HG03280 (cell line): ENCODE data around the gene PCDH9.
"Not testable (repeated sequence)": the region's sequence is repeated elsewhere in the genome, so short reads cannot be mapped to it uniquely, and the experiment has no call there.

Experiments
- ATAC-seq: cut with Tn5 transposase; IDR thresholded peaks from one replicate; pipeline ENCODE4 v1.9.1; 2021; ENCODE audit warnings: mild to moderate bottlenecking, moderate library complexity; ENCODE audit not compliant: unreplicated experiment

The PCDH9 gene

DNA sequence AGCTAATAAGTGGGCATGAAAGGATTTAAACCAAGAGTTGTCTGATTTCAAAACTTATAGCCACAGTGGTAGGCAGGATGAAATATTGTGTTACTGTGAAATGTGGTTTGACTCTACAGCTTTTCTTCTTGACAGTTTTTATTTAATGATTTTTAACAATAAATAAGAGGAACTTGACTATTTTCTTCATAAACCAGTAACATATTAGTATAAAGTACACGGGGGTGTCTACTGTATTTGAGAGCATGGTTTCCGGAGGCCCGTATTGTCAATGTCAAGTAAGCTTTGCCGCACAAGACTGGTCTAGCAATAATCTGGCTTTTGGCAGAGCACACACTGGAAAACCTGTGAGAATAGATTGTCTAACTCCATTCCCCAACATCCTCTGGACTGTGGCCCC lies 894.5 kb downstream of the PCDH9 start:
- no peak for ATAC-seq

DNA sequence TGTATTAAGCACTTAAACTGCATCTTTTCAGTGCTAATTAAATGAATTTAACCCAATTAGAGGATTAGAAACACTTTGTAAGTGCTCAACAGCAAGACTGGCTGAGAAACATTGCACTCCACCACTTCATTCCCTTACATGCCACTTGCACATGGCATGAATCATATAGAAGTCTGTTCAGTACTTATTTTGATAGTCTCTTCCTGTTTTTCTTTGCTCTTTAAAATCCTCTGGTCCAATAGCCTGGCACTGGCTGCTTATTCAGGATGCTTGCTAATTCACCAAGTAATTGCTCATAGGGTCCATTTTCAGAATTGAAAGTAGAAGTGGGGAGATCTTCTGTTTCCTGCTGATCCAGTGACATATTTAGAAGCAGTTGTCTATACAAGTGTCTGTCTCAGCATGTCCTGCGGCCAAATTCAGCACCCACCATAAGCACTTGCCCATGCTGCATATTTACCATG lies 900.1 kb downstream of the PCDH9 start:
- no peak for ATAC-seq

DNA sequence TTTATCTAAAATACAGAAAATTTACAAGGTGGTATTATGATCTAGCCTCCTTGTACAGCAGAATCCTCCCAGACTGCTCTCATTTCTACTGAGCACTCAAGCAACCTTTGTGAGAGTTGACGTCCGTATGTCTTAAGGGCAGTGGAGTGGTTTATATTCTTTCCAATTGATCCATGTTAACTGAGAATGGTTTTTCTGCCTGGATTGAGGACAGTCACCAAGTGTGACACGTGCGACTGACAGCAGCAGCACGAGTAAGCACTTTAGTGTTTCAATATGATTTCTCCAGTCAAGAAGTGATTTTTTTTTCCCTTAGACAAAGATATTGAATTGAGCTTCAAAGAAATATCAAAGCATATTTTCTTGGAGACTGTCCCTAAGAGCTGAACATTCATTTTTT lies 901.7 kb downstream of the PCDH9 start:
- ATAC-seq = no peak

DNA sequence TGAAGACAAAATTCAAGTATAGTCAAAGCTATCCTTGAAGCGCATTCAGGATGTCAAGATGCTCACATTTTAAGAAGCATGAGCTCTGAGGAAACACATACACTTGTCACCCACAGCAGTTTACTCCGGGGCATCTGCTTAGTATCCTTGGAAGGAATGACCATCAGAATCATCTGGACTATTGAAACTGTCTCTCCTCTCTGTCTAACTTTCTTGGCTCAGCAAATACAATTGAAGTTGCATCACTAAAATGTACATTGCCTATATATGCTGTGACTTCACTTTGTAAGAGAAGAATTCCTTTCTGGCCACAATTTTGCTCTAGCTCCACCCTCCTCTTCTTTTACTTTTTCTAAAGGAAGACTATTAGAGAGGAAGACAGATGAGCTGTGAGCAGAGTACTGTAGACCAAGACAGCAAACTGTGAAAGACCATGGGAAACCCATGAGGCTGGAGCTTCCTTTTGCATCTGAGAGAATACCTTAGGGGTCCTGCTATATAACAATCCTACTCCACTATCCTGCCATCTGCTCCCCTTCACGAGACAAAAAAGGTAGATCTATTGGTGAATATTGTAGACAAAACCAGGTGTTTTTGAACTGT lies 906.3 kb downstream of the PCDH9 start:
- ATAC-seq = no peak

DNA sequence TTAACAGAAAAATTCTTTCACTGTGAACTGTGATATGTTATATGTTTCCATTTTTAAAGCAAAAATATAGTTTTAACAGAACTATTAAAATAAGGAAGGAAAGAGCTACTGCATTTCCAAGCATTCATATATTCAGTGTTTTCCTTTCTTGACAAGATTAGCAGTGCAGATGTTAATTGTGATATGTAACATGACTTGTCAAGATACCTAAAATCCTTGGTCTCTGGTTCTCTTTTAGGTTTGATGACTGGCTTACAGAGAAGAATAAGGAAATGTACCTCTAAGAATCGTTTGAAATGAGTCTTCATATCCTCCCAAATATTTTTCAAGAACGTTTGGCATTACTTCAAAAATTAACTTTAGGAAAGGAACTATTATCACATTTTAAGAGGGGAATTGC lies 907.2 kb downstream of the PCDH9 start:
- ATAC-seq = no peak

DNA sequence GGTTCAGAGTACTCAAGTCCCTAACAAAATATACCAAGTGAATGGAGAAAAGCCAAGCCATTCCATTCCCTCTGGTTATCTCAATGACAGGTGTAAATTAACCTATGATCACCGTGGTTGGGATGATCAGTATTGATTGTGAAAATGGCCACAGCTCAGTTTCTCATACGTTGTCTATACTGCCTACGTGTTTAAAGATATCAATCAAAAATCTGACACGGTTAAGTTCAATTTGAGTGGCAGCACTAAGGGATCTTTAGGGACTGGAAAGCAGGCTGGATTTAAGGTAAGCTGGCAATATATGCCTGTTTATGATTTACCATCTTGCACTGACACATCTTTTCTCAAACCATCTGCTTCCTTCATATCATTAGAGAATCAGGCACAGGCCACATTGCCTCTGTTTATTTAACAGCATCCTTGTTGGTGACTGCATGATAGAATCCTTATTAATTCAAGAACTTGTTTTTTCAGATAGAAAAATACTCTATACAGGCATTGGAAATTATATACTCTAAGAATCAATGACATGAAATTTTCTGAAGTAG lies 907.9 kb downstream of the PCDH9 start:
- no peak for ATAC-seq

DNA sequence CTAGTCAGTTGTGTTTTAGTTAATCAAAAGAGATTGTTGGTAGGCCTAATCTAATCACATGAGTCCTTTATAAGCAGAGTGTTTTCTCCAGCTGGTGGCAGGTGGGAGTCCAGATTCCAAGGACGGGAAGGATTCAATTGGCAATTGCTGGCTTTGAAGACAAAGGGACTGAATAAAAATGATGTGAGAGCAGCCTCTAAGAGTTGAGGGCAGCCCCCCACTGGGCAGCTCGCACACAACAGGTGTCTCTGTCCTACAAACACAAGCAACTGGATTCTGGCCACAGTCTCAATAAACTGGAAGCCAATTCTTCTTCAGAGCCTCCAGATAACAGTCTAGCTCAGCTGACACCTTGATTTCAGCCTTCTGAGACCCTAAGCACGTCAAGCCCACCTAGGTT lies 915.2 kb downstream of the PCDH9 start:
- ATAC-seq = no peak

DNA sequence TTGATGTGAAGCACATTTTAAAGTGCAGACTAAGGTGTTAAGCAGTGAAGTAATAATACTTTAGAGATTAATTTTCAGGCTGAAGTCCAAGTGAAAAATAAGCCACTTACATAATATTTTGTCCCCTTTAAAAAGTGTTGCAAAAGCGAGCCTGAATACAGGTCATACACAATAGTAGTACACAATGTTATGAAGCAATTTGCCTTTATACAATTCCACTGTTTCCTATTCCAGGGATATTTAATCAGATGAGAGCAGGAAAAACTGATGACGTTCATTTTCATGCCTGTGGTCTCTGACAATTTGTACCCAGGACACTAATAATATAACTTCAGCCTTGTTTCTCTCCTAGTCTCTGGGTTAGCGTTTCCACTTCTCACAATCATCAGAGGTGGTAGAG lies 916.7 kb downstream of the PCDH9 start:
- no peak for ATAC-seq

DNA sequence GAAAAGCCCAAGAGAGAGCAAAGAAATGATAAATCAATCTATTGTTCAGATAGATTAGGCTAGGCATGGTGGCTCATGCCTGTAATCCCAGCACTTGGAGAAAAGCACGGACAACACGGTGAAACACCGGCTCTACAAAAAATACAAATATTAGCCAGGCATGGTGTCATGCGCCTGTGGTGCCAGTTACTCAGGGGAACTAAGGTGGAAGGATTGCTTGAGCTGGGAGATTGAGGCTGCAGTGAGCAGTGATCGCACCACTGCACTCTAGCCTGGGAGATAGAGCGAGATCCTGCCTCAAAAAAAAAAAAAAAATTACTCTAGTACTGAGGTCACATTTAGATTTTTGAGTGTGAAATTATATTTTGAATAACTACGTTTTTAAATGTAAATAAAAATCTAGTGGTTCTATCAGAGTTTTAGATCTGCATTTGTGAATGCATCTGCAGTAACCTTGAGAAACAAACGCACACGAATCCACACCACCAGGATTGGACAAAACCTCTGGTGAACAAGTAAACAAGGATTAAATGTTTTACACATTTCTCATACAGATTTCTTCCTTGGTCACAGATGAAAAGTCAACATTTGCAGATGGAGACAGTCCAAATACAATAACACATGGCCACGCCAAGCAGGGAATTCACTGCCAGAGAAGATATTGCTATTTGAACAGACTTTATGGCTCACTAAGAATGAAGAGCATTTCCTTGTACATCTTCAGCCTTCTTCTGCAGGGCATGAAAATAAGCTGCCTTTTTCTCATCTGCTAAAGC lies 917.6 kb downstream of the PCDH9 start:
- ATAC-seq = no peak

DNA sequence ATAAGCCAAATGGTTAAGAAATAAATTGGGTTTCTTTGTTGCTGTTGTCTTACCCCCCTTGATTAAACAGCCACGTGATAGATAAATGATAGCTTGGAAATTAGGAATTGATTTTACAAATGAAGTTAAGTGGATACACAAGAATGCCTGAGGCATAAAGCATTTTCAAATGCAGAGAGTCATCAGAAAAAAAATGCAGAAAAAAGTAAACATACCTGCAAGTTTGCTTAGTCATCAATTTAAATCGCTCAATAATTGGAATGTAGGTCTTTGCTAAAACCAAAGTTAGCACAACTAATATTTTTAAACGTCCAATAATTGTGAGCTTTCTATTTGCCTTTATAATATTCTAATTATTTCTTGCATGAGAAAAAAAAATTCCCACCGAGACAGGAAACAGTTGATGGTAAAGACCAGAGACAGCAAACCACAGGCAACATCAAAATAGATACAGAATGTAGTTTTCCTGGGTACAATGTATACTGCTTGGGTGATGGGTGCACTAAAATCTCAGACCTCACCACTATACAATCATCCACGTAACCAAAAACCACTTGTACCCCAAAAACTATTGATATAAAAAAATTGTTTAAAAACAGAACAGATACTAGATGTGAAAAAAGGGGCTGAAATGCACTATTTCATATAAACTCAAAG lies 924.0 kb downstream of the PCDH9 start:
- ATAC-seq = no peak

DNA sequence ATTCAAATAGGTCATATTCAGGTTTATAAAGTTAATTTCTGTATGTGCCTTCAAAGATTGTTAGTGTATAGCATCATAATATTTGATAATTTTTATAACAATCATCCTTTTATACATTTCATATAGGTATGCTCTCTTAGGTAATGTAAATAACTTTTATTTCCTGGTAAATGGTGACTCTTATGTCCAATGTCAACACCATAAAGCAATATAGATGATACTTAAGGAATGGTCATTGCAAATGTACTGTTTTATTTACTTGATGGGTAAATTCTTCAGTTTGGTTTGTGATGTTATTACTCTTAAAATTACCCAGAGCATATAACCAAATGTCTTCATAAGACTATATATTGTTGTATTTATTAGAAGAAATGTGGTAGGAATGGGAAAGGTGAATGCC lies 928.7 kb downstream of the PCDH9 start:
- no peak for ATAC-seq

DNA sequence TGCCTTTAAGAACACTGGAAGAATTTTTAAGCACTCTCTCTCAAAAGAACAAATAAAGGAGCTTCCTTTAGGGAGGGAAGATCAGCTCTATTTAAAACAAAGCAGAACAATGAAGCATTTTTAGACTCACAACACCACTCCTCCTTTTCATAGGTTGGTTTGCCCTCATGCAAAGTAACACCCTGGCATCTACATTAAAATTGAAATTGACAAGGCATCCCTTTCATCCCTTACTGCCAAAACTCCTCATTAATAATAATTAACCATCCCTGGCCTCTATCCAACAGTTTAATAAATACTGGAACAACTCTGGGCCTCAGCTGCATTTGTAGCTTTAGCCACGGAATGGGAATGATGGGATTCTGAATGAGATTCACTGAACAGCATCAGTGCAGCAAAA lies 929.1 kb downstream of the PCDH9 start:
- ATAC-seq = no peak

DNA sequence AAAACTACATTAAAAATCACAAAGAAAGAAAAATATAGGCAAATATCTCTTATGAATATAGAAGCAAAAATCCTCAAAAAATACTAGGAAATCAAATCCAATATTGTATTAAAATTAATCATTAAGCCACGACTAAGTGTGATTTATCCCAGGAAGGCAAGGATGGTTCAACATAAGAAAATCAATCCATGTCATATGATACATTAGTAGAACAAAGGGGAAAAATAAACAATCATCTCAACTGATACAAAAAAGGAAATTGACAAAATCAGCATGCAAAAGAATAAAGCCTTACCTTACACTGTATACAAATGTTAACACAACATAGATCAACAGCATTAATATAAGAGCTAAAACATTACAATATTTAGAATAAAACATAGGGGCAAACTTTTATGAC lies 933.3 kb downstream of the PCDH9 start:
- ATAC-seq = no peak

DNA sequence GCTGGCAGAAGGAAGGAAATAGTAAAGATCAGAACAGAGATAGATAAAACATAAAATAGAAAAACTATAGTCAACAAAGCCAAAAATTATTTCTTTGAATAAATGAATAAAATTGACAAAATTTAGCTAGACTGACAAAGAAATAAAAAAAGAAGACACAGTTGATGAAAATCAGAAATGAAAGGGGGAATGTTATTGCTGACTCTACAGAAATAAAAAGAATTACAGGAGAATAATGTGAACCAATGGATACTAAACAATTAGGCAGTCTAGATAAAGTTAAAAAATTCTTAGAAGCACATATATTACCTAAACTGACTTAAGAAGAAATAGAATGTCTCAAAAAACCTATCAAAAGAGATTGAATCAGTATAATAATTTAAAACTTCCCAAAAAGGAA lies 933.8 kb downstream of the PCDH9 start:
- no peak for ATAC-seq

DNA sequence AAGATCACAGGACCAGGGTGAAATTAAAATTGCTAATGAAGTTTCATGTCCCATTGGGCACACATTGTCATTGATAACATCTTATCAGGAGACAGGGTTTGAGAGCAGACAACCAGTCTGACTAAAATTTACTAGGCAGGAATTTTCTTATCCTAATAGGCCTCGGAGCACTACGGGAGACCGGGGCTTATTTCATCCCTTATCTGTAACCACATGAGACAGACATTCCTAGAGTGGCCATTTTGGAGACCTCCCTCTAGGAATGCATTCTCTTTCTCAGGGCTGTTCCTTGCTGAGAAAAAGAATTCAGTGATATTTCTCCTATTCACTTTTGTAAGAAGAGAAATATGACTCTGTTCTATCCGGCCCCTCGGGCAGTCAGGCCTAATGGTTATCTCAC lies 943.3 kb downstream of the PCDH9 start:
- ATAC-seq = not testable (repeated sequence)

DNA sequence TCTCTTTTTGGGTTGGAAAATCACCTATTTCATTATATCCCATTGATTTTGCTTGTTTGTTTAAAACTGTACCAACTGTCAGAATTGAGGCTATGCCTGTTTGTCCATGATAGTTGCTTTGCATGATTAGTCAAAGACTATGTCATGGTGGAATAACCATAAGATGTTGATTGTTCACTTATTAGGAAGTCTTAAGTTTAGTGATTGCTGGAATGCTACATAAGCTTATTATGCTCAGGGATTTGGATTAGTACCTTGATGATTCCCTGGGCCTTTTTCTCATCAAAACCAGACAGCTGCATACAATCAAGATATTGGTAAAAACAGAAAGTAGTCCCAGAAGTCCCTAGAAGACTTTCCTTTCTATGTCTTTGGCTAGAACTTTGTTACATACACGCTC lies 954.7 kb downstream of the PCDH9 start:
- ATAC-seq = no peak

DNA sequence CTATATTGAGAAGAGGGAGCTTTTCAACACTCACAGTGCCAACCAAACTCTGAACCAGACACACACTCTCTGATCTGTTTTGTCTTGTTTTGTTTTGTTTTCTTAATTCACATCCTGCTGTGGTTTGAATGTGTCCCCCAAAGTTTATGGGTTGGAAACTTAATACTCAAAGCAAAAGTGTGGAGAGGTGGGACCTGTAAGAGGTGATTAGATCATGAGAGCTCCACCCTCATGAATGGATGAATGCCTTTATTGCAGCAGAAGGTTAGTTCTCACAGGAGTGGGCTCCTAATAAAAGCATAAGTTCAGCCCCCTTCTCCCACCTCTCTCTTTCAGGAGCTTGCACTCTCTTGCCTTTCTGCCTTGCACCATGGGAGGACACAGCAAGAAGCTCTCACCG lies 957.1 kb downstream of the PCDH9 start:
- no peak for ATAC-seq

DNA sequence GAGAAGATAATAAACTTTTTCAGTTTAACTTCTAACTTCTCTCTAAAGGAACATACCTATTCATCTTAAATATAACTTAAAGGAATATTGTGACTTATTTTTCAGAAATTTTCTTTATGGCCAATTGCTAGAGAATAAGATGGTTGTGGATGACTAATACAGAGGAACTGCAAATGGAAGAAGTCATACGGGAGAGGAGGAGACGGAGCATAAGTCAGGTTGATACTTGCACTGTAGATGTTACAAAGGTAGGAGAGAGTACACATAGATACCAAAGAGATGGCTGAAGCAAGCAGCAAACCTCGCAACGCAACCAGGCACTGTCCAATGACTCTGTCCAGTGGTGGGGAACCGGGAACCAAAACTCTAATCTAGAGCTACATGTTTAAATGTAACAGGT lies 963.4 kb downstream of the PCDH9 start:
- ATAC-seq = no peak

DNA sequence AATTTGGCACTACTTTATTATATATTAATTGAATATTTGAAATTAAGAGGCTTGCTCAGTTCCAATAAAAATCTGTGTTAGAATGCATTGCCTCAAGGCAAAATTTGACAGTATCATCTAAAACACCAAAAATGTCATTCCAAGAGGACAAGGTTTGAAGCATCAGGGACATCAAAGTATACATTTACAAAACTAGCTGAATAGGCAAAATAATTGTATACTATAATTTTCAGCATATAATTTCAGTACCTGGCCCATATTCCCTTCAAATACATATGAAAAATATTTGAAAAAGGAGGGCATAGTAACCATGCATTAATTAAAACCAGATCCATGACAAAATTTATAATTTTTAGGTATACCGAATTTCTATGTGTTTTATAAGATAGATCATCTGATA lies 963.8 kb downstream of the PCDH9 start:
- no peak for ATAC-seq

DNA sequence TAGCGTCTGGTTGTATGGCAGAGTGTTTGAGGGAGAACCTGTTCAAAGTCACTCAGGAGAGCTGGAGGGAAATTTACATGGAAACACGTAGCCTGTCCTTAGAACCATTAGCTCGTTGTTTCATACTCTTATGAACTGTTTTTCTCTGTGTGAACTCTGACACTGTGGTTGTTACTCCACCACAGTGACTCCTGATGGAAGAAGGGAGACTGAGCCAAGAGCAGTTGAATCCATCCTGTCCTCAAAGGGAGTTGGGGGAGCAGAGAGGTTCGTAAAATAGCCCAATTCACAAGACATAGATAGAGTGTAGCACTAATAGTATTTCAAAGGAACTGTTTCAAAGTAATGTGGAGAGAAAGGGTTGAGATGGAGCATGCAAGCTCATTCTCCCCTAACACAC lies 964.8 kb downstream of the PCDH9 start:
- ATAC-seq = no peak

DNA sequence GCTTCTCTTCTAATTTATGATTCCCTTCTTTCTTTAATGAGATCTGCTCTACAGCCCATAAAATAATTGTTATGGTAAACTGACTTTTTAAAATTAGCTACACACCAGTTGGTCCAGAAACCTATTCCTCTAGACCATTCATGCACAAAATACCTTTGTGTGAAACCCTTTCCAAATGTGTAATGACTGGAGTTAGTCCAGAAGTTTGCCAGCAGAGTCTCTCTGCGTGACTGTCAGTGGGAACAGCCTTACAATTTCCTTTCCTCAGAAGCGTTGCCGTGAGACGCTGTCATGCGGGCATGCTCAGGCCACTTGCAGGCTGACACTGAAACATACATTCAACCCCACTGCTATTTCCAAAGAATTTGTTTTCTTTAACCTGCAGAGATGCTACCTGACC lies 965.2 kb downstream of the PCDH9 start:
- no peak for ATAC-seq

DNA sequence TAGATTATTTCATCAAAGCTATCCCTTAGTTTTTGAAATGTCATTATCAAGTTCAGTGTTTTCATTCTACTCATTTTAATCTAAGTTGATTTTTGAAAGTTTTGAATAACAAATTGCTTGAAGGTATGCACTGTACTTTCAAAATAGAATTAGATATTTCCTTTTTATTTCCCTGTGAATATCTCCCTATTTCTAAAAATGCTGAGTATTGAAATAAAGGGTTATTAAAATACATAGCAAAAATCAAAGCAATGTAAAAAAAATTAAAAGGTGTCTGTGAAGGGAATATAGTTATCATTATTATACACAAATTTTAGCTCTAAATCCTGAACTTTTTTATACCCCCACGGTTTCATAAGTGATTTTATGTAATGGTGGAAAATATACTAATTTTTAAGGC lies 967.8 kb downstream of the PCDH9 start:
- no peak for ATAC-seq
